Thoracic aorta (tissue), 2 donors: ENCODE data around the gene MTHFS. TPM values are rescaled to one million over a fixed set of nuclear protein-coding genes. Genes with fewer than 3 reads are reported as not detected.

Experiments used
- ATAC-seq: fragments of 150-250 bp; one replicate; pipeline ENCODE4 v1.8.0; 2017; ENCODE audit warnings: low read depth; ENCODE audit not compliant: insufficient number of reproducible peaks, low FRiP score
- DNase-seq: peaks from one replicate; pipeline ENCODE4 v3.0.0-alpha.2; 2020; ENCODE audit warnings: low spot score
- H3K27ac ChIP-seq, 2 donors: fragments of 200-600 bp; sonication (generic); 1 replicate in 1 of 2; 2 replicates in 1 of 2; pipeline ENCODE4 v1.5.1; 2016; ENCODE audit warnings: mild to moderate bottlenecking in 2 of 2, moderate library complexity in 2 of 2
- H3K27me3 ChIP-seq: fragments of 200-600 bp; sonication (generic); replicated peaks from 2 replicates; pipeline ENCODE4 v1.6.0; 2016; ENCODE audit warnings: mild to moderate bottlenecking; ENCODE audit not compliant: insufficient read depth
- H3K36me3 ChIP-seq: fragments of 200-600 bp; sonication (generic); one replicate; pipeline ENCODE4 v1.5.1; 2016
- H3K4me1 ChIP-seq, 2 donors: fragments of 200-600 bp; sonication (generic); 1 replicate in 1 of 2; 2 replicates in 1 of 2; pipeline versions ENCODE4 v1.5.1 to v1.6.0; 2016; ENCODE audit warnings: low read depth in 2 of 2, mild to moderate bottlenecking in 1 of 2; ENCODE audit not compliant: control insufficient read depth in 1 of 2
- H3K4me3 ChIP-seq: fragments of 200-600 bp; sonication (generic); 2 replicates; pipeline ENCODE4 v1.5.1; 2016; ENCODE audit warnings: mild to moderate bottlenecking
- H3K9me3 ChIP-seq: fragments of 200-600 bp; sonication (generic); 2 replicates; pipeline ENCODE4 v1.5.1; 2016
- CTCF ChIP-seq: fragments of 200-600 bp; sonication (generic); IDR thresholded peaks from one replicate; pipeline ENCODE4 v1.5.1; 2019; ENCODE audit warnings: antibody characterized with exemption
- total RNA-seq, 2 donors: library from RNA; depleted of rRNA; stranded (reverse); fragments of >200 nt; gene quantifications; one replicate each; pipeline versions ENCODE4 v1.1.0 to v1.2.3, GENCODE V29; 2016

MTHFS gene
- total RNA-seq, 2 donors from 2014 or later, result 6.2 to 30.6 TPM

GRCh38 chr15:79881254-79881653 is 15.6 kb downstream of the MTHFS start:
- Histone ChIP-seq H3K36me3 (no peaks in the 10 kb centered on the region), H3K4me3 (no peak overlapping the region), H3K27ac (no peak overlapping the region), H3K9me3 (peaks cover 15% of the 10 kb centered on the region), H3K27me3 (no peaks in the 10 kb centered on the region), H3K4me1 (no peaks in the 10 kb centered on the region)
- DNase-seq, result no peak
- TF ChIP-seq CTCF, result no peak
- no peak for ATAC-seq

- Histone ChIP-seq H3K4me1 (no peaks in the 10 kb centered on the region), H3K9me3 (peaks cover 26% of the 10 kb centered on the region), H3K4me3 (no peak overlapping the region), H3K27me3 (no peaks in the 10 kb centered on the region), H3K27ac (no peak overlapping the region), H3K36me3 (peaks cover 4% of the 10 kb centered on the region)
- ATAC-seq (no peak), DNase-seq (no peak)
- TF ChIP-seq CTCF, result no peak
Measured at GRCh38 chr15:79878078-79878705, 18.6 kb downstream of the MTHFS start.

- Histone ChIP-seq H3K27me3 (no peaks in the 10 kb centered on the region), H3K4me1 (no peaks in the 10 kb centered on the region), H3K4me3 (no peak overlapping the region), H3K9me3 (peaks cover 26% of the 10 kb centered on the region), H3K27ac (no peak overlapping the region), H3K36me3 (peaks cover 4% of the 10 kb centered on the region)
- DNase-seq, result no peak
- no peak for ATAC-seq
- no peak for TF ChIP-seq CTCF
Measured at GRCh38 chr15:79875213-79875612, 21.6 kb downstream of the MTHFS start.

- Histone ChIP-seq H3K4me1 (no peaks in the 10 kb centered on the region), H3K4me3 (no peak overlapping the region), H3K9me3 (peaks cover 26% of the 10 kb centered on the region), H3K36me3 (peaks cover 4% of the 10 kb centered on the region), H3K27ac (no peak overlapping the region), H3K27me3 (no peaks in the 10 kb centered on the region)
- no peak for ATAC-seq
- DNase-seq, result no peak
- no peak for TF ChIP-seq CTCF
Measured at GRCh38 chr15:79874242-79874641, 22.6 kb downstream of the MTHFS start.

- peaks cover 16% of the 10 kb centered on the region for H3K9me3 ChIP-seq
- no peaks in the 10 kb centered on the region for H3K4me1 ChIP-seq
- H3K36me3 ChIP-seq, result peaks cover 4% of the 10 kb centered on the region
- H3K27me3 ChIP-seq, result no peaks in the 10 kb centered on the region
- no peak overlapping the region for H3K27ac ChIP-seq
- no peak for DNase-seq
- no peak for ATAC-seq
- no peak overlapping the region for H3K4me3 ChIP-seq
- TF ChIP-seq CTCF, result no peak
Measured at GRCh38 chr15:79872358-79873017, 24.3 kb downstream of the MTHFS start.
